ENCODE results near the gene SLC26A6.

SLC26A6 gene

DNA sequence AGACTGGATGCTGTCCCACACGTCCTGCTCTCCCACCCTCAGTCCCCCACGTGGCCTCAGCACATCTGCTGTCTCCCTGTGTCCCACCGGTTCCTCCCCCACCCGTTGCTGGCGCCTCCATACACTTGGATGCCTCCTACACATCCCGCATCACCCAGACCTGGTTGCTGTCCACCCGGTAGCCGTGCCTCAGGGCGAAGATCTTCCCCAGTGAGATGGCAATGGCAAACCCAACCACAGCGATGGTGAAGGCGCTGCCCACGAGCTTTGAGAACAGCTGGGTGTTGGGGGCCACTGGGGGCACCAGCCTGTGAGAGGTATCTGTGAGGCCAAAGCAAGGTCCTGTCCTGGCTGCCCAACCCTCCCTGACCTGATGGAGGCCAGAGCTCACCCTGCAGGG lies 4.4 kb downstream of the SLC26A6 start:
- DNase-seq = no peak

DNA sequence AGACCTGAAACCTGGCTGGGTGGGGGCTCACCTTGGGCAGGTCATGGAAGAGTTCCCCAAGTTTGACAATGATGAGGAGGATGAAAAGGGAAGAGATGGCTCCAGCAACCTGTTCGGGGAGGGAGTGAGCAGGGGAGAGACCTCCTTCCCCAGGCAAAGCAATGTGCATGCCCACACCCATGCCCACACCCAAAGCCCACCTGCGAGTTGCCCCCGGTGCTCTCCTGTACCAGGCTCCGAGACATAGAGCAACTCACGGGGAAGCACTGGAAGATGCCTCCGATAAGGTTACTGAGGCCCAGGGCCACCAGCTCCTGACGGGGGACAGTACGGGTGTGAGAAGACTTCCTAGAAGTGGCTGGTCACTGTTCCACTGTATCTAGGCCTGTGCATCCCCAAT lies 4.9 kb downstream of the SLC26A6 start:
- DNase-seq = no peak

DNA sequence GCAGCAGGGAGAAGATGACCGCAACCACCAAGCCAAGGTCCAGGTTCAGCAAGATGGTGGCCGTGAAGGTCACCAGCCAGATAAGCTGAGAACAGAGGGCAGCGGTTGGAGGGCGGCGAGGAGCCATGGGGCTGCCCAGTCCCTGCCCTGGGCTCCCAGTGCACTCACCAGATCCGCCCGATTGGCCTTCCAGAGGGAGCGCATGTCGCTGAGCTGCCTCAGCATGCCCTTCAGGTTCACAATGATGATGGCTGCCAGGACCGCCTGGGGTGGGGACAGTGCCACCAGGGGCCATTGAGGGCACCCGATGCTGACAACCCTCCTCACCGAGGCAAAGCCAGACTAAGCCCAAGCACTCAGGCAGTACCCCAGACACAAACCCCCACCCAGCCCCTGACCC lies 5.4 kb downstream of the SLC26A6 start:
- no peak for DNase-seq

DNA sequence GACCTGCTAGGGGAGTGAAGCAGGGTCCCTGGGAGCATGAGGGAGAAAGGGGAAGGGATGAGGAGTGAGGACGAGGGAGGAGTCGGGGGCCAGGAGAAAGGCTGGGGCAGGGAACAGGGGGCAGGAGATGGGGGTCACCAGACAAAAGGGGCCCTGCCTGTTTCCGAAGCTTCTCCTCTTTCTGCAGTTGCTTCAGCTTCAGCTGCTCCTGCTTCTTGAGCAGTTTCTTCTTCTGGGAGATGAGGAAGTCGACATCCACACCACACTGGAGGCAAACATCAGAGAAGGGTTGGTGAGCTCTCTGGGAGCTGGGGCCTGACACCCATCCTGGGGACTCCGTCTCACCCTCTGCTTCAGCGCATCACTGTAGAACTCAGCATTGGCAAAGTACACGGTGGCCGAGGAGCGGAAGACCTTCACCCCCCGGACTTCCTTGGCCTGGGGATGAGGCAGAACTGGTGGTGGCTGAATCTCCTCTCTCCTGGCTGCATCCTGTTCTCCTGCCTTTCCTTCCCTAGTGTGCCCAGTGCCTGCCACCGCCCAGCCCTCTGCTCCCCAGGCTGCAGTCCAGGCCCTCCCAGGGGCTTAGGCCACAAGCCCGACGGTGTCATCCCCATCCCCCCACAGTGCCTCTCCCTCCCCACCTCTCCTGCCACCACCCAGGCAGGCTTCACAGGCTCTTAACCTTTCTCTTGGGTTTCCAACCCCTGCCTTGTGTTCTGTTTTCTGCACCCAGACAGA lies 6.8 kb downstream of the SLC26A6 start:
- DNase-seq = no peak

DNA sequence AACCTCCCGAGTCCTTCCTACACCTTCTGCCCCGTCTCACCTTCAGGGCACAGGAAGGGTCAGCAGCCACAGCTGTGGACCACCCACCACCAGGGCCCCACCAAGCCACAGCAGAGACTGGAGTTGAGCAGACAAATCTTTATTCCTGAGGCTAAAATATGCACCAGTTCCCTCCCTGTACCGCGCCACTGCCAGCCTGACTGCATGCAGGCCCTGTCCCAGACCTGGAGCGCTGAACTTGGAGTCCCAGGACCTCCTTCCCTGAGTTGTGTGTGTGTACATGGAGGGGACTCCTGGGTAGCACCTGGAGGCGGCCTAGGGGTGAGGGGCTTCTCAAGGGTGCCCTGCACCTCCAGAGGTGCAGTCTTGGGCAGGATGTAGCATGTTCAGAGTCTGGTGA lies 9.7 kb downstream of the SLC26A6 start:
- DNase-seq = no peak

DNA sequence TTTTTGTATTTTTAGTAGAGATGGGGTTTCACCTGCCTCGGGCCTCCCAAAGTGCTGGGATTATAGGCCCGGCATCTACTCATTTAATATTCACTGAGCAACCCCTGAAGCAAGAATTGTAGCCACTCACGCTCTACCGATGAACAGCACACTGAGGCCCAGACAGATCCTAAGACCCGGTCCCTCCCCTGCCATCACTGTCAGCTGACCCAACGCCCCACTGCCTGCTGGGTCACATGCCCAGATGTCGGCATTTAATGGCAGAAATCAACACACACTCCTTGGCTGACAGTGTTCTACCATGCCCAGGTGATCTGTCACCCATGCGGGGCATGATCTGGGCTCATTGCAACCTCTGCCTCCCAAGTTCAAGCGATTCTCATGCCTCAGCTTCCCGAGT lies 10.5 kb downstream of the SLC26A6 start:
- no peak for DNase-seq

DNA sequence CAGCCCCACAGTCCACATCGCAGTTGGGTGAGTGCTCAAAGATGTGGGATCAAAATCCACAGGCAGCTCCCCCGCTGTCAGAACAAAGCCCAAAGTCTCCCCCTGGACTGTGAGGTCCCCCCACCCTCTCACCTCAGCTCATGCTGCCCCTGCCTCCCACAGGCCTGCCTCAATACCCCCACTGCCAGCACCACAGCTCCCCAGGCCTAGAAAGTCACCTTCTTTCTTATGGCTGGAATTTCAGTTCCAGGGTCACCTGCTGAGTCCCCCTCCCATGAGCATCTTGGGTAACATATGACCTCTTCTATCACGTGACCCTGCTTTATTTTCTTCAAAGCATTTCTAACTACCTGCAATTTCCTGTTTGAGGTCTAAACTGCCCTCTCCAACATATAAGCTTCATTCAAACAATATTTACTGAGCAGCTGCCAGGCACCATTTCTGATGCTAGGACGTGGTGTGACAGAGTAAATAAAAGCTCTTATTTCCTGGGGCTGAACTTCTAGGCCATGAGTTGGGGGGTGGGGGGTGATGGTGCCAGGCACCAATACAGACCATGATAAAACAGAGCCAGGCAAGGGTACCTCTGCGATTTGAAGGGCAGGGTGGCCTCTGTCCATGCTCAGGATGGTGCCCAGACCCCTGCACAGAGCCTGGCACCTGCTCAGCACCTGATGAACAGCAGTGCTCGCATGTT lies 11.3 kb downstream of the SLC26A6 start:
- no peak for DNase-seq

DNA sequence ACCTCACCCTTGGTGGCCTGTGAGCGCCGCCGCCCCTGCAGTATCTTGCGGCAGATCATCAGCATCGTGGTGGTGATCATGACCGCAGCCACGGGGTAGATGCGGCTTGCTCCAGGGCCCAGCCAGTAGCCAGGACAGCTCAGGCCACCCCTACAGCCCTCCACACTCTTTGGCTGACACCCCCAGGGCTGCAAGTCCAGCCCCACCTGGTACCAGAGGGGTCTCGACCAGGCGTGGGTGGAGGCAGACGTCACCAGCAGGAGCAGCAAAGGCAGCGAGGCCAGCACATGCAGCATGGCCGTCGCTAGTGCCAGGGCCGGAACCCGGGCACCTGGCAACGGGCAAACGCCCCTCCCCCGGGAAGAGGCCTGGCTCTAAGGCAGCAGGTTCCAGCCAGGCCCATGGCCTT lies 13.8 kb downstream of the SLC26A6 start, which contains the start of gene TMEM89:
Gene TMEM89, minus strand, starts transcription at position 309 of the 409 bp plus-strand sequence. Its CDS starts 13 bp downstream, at position 296.
- no peak for DNase-seq

DNA sequence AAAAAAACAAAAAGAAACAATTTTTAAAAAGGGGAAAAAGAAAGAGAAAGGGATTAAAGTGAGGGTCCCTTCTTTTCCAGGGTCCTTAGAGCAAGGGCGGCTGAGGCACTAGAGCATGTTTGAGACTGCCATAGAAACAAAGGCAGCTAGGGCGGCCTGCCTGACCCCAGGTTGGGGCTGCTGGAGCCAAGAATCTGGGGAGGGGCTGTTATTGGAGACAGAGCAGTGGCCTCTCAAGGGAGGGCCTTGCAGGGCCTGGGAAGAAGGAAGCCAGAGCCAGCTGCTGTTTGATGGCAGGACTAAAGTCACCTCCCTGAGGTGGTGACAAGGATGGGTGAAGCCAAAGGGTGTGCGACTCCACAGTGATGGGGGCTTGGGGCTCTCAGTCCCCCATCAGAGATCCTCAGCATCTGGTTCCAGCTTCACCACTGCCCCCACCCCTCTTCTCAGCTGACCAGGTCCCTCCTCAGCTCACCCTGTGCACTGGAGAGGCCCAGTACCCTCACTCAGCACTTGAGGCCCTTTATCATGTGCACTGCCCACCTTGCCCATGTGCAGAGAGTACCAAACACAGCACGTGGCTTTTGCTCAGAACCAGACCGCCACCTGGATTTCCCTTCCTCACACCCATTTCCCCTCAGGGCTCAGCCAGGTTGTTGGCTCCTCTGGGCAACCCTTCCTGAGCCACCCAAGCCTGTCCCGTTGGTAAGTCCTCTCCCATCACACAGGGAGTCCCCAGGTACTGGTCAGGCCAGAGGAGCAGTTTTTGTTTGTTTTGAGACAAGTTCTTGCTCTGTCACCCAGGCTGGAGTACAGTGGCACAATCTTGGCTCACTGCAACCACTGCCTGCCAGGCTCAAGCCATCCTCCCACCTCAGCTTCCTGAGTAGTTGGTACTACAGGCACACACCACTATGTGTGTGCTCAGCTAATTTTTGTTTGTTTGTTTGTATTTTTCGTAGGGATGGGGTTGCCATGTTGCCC lies 15.4 kb downstream of the SLC26A6 start:
- no peak for DNase-seq

DNA sequence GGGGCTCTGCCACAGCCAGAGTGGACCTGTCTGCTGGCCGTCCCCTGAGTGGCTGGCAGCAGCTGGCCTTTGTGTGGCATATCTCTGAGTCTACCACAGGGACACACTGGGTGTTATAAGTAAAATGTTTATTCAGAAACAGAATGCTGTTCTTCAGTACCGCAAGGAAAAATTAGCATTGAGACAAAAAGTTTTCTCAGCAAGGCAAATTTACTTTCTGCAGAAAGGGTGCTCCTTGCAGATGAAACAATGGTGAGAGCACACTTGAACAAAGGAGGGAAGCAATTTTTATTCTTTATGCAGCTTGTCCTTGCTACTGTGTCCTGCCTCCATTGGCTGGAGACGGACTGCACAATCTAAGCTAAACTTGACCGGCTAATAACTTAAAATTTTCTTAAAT lies 17.7 kb downstream of the SLC26A6 start:
- DNase-seq = peak; percentile 18 to 26

DNA sequence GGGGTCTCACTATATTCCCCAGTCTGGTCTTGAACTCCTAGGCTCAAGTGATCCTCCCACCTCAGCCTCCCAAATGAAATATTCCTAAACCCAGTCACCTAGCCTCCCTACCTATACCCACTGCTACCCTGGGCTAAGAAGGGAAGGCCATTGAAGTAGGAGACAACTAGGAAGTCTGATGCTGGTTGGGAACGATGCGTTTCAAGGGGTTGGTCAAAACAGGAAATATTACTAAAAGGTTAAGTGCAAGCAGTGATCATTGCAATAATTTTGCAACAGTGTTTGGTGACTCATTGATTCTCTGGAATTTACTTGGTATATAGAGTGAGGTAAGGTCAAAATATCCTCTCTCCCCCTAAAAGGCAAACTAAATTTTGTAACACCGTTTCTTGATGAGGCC lies 21.2 kb downstream of the SLC26A6 start:
- peak; percentile 81 to 96 for DNase-seq

DNA sequence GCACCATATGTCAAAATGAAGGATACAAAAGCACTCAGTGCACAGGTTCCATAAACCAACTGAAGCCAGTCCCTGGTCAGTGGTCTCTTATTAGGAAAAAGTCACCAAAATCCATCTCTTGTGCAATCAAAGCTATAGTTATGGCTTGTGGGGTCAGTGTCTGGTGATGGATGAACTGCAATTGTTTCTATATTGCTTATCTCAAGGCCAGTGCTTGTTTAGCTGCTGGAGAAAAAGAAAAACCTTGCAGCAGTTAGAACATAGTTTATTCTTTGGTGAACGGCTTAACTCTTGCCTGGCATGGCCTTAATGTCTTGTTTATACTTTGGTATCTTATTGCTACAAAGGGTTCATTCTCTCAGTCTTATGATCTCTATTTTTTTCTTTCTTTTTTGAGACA lies 23.0 kb downstream of the SLC26A6 start:
- no peak for DNase-seq

DNA sequence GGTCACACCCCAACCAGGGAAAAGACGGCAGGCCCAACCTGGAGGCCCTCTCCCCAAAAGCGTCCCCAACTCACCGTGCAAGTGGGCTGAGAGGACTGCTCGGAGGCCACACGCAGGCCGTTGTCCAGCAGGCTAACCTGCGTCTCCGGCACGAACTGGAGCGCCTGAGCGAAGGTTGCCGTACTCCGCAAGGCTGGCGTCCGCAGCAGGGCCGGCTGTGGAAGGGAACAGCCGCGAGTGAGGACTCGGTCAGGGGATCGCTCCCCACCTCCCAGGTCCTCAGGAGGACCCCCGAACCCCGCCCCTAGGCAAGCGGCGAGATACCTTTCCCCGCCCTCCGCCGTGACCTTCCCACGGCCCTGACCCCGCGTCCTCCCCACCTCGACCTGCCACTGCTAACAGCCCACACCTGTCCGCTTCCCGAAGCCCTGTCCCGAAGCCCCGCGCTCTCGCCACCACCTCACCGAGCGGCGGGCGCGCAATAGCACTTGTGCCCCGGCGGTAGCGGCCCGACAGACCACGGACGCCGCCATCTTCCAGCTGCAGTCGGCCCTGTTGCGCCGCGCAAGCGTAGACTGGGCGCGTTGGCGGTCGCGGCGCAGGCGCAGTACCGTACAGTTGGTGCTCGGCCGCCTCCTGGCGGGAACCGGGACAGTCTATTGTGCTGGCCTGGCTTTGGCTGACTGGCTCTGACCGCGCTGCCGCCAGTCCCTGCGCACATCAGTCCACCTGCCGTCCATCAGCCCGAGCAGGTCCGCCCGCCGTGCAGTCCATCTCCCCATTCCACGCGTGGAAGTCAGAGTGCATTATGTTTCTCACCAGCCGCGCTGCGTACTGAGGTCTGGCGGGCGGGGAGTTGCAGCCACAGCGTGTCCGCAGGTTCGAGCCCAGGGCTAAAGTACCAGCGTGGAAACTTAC lies 25.9 kb downstream of the SLC26A6 start, which contains the start of gene UQCRC1:
Gene UQCRC1, minus strand, starts transcription at position 559 of the 918 bp plus-strand sequence. Its CDS starts 26 bp downstream, at position 533.
- DNase-seq = peak; percentile 95 to 96

DNA sequence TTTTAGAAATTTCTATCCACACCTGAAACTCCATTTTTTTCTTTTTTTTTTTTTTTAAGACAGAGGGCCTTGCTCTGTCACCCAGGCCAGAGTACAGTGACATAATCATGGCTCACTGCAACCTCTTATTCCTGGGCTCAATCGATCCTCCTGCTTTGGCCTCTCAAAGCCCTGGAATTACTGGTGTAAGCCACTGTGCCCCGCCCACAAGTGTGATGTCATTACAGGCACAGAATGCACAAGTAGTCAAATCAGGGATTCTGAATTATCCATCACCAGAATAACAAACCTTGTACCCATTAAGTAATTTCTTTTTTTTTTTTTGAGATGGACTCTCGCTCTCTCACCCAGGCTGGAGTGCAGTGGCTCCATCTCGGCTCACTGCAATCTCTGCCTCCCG lies 27.7 kb downstream of the SLC26A6 start:
- peak; percentile 18 to 43 for DNase-seq

DNA sequence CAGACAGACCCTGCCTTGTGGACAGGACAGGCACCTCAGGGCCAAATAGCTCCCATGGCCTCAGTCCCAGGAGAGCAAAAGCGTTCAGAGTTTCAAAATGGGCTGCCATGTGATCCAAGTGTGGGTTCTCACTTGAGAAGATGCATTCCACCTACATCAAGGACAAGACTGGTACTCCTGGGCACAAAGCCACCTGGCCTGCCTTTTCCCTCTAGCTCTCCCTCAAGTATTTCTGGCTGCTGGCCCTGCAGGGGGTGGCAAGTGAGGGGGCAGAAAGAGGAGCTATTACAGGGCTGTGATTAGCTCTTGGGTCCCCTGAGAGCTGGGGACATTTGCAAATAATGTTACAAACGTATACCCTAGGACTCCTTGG lies 33.7 kb downstream of the SLC26A6 start:
- DNase-seq = no peak

DNA sequence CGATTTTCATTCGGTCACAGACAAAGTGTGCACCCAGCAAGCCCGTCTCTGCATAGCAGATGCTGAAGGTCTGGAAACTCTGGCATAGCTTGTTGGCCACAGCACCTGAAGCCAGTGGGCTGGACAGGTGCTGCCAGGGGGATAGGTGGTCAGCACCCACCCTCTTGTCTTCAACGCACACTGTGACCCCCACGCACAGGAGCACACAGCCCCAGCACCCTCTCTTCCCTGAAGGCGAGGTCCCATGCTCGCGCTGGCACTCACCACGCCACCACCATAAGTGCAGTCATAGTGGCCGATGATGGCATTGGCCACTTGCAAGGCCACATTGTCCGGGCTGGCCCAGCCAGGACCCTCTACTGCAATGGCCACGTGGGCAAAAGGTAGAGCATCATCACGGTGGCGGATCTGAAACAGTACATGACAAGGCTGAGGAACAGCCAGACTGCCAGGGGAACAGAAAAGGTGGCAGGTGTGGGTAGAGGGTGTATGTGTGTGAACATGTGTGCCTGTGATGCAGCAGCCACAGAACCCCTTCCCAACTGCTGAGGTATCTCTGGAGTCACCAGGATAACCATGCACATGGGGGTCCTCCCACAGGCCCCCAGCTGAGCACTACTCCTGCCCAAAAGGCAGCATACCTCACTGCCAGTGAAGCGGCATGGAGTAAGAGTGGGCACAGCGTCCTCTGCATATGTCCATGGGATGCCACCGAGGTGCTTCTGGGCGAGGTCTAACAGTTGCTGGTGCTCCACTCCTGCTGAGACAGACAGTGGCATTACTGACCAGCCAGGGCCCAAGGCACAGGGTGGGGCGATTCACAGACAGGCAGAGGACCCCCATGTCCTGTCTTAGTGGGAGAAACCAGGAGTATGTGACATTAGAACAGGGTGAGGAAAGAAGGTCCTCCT lies 34.3 kb downstream of the SLC26A6 start:
- DNase-seq = no peak

DNA sequence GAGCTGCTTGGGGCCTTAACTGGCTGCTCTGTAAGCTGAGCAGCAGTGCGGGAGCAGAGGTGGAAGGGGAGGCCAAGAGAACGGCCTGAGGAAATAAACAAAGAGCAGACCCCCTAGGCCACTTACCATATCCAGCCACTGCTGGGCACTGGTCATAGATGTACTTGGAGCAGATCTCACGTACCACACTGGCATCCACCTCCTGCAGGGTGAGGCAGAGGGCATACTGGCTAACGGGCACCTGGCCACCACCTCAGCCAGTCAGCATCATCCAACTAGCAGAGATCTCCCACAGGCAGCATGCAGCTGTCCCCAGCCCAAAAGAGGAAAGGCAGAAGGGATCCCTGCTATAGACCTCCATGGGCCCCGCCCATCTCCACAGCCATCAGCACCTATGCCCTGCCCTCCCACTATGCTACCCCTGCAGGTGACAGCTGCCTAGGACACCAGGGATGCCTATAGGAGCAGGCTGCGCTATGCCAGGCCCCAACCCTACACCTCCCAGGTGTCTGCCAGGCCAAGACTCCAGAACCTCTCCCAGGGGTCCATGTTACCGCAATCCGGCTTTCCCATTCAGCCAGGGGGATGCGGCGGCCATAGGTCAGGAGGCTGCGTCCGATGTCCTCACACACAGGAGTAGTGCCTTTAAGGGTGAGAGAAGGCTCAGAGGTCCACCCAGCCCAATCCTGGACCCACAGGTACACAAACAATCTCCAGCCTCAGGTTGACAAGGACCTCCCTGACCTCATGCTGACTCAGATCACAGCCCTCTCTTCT lies 35.6 kb downstream of the SLC26A6 start:
- no peak for DNase-seq

DNA sequence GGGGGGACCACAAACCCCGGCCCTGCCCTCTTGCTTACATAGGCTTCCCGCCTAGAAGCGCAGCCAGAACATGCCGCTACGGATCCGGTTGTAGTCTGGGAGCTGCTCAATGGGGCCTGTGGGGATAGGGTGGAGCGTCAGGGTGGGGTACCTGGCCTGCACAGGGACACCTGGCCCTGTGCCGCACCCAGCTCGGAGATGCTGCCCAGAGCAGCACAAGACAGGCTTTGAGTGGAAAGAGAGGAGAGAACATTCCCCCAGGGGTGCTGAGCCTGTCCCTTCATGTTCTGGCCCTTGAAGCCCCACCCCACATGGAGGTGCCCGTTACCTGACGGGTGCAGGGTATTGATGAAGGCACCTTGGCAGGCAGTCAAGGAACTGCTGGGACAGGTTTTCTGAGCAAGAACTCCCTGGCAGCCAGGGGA lies 36.2 kb downstream of the SLC26A6 start:
- DNase-seq = no peak

DNA sequence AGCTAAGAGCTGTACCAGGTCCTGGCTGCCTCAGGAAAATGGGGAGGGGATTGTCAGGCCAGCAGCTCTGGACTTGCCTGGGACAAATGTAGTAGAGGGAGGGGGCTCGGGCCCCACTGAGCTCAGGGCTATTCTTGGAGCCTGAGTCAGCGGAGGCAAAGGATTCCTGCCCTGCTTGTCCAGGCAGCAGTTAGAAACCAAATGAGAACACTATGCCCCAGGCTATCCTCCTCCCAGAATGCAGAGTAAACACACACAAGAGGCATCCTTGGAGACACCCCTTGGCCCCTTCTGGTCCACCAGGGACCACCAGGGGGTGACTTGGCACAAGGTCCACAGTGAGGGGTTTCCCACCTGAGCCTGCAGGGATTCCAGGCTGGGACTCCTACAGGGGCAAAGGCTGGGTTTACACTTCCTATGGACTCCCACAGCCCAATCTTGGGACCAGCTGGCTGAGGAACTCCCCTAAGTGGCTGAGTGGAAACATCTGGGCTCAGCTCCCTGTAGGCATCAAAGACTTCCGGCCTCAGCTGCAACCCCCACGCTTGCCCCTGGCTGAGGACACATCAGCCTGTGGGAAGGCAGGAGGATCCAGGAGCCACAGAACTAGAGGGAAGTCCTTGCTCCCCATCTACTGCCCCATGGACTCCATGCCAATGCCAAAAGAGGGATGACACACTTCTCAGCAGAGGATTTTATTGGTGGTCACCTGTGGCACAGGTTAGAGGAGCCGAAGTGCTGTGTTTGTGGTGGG lies 36.8 kb downstream of the SLC26A6 start:
- peak in 1 of 2 donors; percentile 17 for DNase-seq

Measured in inflammatory macrophage (primary cell).